HG03565 (cell line): ENCODE data around the gene GPT2.
"Not testable (repeated sequence)": the region's sequence is repeated elsewhere in the genome, so short reads cannot be mapped to it uniquely, and the experiment has no call there.

Source experiments
- ATAC-seq: cut with Tn5 transposase; IDR thresholded peaks from one replicate; pipeline ENCODE4 v1.9.1; 2021; ENCODE audit warnings: mild to moderate bottlenecking, moderate library complexity; ENCODE audit not compliant: unreplicated experiment

The GPT2 gene

DNA sequence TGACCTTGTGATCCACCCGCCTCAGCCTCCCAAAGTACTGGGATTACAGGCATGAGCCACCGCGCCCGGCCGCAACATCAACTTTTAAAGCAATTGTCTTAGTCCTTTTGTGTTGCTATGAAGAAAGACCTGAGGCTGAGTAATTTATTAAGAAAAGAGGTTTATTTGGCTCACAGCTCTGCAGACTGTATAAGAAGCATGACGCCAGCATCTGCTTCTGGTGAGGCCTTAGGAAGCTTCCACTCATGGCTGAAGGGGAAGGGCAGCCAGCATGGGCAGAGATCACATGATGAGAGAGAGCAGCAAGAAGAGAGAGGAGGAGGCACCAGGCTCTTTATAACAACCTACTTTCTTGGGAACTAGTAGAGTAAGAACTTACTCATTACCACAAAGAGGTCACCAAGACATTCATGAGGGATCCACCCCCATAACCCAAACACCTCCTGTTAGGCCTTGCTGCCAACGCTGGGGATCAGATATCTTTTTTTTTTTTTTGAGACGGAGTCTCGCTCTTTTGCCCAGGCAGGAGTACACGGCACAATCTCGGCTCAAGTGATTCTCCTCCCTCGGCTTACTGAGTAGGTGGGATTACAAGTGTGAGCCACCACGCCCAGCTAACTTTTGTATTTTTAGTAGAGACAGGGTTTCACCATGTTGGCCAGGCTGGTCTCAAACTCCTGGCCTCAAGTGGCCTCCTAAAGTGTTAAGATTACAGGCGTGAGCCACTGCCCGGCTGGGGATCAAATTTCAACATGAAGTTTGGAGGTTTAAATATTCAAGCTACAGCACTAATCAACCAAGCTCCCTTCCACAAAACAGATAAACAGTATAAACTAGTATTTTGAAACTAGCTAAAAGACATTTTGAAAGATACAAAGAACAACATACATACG, 21.4 kb upstream of the GPT2 start:
- ATAC-seq: no peak

DNA sequence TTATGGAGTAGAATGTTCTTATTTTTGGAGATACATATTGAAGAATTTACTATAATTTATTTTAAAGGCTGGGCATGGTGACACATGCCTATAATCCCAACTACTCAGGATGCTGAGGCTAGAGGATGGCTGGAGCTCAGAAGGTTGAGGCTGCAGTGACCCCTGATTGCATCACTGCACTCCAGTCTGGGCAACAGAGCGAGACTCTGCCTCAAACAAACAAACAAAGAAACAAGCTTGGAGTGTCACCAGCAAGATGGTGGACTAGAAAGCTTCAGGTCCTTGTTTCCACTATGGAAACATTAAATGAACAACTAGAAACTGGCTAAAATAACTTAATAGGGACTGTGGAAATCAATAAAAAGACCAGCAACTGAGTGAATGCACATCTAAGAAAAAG, 17.9 kb upstream of the GPT2 start:
- ATAC-seq: no peak

DNA sequence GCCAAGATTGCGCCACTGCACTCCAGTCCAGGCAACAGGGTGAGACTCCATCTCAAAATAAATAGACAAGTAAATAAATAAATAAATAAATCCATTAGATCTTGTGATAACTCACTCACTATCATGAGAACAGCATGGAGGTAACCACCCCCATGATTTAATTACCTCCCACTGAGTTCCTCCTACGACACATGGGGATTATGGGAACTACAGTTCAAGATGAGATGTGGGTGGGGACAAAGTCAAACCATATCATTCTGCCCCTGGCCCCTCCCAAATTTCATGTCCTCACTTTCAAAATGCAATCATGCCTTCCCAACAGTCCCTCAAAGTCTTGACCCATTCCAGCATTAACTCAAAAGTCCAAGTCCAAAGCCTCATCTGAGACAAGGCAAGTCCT, 16.7 kb upstream of the GPT2 start:
- not testable (repeated sequence) for ATAC-seq

- not testable (repeated sequence) for ATAC-seq
Observed at GRCh38 chr16:46868891-46869290, 15.3 kb upstream of the GPT2 start.

GRCh38 chr16:46871597-46871996, 12.6 kb upstream of the GPT2 start:
- no peak for ATAC-seq

DNA sequence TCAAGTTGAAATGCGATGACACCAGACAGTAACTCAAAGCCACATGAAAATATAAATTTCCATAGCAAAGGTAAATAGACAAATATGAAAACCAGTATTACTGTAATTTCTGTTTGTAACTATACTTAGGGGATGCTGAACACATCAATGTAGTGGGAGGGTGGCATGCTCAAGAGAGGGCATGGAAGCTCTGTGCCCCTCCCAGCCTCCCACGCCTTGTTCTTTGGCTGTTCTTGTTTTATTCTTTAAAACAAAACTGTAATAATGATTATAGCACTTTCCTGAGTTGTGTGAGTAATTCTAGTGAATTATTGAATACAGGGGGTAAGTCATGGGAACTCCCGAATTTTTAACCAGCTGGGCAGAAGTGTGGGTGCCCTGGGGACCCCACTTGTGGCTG, 11.0 kb upstream of the GPT2 start:
- no peak for ATAC-seq

DNA sequence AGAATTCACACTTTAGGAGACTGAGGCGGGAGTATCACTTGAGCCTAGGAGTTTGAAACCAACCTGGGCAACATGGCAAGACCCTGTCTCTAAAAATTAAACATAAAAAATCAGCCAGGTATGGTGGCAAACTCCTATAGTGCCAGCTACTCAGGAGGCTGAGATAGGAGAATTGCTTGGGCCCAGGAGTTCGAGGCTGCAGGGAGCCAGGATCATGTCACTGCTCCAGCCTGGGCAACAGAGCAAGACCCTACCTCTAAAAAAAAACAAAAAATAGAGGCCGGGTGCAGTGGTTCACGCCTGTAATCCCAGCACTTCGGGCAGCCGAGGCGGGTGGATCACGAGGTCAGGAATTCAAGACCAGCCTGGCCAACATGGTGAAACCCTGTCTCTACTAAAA, 8.9 kb upstream of the GPT2 start:
- no peak for ATAC-seq

DNA sequence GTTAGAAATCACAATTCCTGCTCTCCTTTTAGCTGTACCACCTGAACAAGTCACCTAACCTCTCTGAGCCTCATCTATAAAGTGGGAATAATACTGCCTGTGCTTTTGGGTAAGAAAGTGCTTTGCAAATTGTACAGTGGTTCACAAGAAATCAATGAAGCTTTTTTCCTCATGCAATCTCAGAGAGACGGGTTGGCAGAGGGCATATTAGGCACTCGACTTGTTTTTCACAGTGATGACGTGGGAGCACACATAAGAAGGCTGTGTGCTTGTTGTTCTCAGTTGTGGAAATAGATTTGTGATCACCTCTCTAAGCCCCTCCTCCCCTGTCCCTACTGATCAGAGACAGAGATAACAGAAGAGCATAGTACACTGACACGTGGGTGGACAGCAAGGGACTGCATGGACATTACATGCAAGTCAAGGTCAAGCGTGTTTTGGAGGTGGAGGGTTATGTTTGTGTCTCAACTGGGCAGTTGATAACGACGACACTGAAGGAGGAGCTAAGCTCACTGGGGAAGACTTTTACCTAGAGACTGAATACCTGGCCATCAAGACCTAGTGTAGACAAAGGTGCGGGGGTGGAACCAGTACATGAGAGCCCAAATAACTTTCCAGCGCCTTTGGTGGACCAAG, 1.7 kb upstream of the GPT2 start:
- ATAC-seq: no peak

GRCh38 chr16:46882940-46883307, 1.2 kb upstream of the GPT2 start:
- ATAC-seq: no peak

DNA sequence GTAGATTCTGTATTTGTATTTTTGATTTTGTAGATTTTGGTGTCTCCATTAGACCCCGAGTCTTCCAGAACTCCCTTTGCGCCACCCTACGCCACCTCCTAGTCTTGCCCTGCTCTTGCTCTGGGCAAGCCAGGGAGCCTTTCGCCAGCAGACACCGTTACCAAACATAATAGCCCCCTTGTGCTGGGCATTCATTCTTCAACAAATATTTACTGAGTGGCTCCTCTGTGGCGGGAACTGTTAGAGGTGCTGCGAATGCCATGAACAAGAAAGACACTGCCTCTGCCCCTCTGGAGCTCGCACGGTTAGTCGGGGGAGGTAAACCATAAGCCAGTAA, 841 bp upstream of the GPT2 start:
- ATAC-seq: no peak

DNA sequence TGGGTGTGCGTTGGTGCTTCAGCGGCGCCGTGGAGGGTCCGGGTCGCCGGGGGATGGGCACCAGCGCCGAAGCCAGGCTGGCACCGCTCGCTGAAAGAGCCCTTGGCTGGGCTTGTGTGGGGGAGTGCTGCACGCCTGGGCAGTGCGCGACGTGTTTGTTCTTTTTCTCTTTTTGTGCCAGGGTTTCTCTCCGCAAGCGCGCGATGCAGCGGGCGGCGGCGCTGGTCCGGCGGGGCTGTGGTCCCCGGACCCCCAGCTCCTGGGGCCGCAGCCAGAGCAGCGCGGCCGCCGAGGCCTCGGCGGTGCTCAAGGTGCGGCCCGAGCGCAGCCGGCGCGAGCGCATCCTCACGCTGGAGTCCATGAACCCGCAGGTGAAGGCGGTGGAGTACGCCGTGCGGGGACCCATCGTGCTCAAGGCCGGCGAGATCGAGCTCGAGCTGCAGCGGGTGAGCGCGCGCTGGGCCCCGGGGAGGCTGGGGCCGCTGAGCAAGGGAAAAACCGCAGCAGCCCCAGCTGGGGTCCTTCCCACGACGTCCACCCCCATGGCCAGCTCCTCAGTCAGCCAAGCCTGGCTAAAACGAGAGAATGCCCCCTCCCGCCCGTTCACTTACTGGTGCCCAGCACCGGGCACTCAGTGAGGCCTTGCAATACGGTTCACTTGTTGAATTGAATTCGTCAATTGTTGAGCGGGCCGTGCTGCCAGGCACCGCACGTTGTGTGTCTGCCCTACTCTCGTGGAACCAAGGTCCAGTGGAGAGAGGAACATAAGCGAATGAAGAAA, 541 bp downstream of the GPT2 start:
- ATAC-seq: no peak

- no peak for ATAC-seq
Observed at GRCh38 chr16:46885960-46886763, 2.0 kb downstream of the GPT2 start.

DNA sequence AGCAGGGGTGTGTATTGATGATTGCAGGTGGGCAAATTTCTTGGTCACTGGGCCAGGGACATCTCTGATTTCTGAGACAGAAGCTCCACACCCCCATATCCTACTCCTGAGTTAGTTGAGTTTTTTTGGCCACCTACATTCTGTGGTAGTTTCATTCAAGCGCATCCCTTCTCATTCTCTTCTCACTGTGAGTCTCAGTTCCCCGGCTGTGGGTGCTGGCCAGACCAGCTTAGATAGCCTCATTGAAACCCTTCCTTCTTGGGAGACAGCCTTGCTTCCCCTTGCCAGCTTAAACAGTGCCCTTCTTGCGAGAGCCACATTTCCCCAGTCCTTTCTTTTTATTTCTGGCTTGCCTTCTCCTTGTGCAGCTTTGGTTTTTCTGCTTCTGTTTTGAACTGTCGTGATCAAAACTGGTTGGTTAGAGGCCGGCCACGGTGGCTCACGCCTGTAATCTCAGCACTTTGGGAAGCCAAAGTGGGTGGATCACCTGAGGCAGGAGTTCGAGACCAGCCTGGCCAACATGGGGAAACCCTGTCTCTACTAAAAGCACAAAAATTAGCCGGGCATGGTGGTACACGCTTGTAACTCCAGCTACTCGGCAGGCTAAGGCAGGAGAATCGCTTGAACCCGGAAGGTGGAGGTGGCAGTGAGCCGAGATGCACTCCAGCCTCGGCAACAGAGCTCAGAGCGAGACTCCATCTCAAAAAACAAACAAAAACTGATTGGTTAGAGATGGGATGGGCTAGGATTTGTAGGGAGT, 2.8 kb downstream of the GPT2 start:
- no peak for ATAC-seq

DNA sequence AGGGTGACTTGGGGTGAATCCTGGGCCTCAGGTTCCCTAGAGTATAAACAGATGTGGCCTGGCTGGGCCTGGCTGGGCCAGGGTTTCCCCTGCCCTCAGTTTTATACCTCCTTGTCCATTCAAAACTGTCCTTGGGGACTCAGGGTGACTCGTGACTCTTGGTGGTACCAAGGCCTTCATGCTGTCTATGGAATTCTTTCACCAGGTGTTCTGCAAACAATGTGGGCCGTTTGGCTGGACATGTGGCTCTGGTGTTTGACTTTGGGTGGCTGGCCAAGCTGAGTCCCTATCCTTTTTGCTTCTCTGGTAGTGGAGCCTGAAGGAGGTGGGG, 3.3 kb downstream of the GPT2 start:
- ATAC-seq: no peak

- ATAC-seq: no peak
Observed at GRCh38 chr16:46889245-46889941, 5.2 kb downstream of the GPT2 start.

GRCh38 chr16:46889942-46890300, 5.8 kb downstream of the GPT2 start:
- peak; percentile 63 for ATAC-seq

DNA sequence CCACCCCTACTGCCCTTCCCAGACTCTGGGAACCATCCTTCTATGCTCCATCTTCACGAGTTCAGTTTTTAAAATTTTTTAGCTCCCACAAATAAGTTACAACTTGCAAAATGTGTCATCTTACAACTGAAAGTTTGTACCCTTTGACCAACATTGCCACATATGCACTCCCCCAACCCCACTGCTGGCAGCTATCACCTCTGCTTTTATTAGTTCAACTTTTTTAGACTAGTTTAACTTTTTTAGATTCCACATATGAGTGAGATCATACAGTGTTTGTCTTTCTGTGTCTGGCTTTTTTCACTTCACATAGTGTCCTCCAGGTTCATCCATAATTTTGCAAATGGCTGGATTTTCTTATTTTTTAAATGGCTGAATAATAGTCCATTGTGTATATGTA, 7.7 kb downstream of the GPT2 start:
- no peak for ATAC-seq

DNA sequence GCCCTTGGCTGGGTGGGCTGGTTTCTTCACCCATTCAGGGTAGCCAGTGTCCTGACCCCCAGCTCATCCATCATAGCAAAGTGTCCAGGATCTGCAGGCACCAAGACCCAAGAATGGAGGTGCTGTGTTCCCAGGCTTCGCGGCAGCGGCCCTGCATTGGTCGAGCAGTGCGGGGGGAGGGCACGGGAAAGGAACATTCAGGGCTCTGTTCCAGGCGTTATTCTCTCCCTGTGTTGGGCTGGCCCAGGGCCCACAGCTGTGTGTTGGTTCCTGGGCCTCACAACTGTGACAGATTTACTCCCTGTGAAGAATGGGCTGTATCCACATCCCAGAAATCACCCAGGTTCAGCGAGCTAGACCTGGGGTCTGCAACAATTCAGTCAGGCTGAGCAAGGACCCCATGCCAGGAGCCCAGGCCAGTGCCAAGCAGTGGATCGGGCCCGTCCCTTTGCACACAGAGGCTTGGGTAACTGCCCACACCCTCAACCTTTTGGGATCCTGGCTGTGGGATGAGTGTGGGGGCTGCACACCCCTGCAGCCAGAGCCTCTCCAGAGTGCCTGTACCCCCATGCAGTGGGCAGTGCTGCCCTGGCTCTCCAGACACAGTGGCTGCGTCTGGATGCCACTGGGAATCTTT, 10.0 kb downstream of the GPT2 start:
- no peak for ATAC-seq
